Nucleus accumbens (tissue), 56 donors: ENCODE measurements around the gene VWA5B2.

ENCODE experiments used
- DNase-seq, 56 donors: peaks; one replicate each; lab custom pipeline; 2025; lab: John Stamatoyannopoulos, UW

The VWA5B2 gene

GRCh38 chr3:184222521-184222920, 6.9 kb upstream of the VWA5B2 start:
- DNase-seq, result no peak

GRCh38 chr3:184223946-184224345, 5.4 kb upstream of the VWA5B2 start:
- DNase-seq, result no peak

DNA sequence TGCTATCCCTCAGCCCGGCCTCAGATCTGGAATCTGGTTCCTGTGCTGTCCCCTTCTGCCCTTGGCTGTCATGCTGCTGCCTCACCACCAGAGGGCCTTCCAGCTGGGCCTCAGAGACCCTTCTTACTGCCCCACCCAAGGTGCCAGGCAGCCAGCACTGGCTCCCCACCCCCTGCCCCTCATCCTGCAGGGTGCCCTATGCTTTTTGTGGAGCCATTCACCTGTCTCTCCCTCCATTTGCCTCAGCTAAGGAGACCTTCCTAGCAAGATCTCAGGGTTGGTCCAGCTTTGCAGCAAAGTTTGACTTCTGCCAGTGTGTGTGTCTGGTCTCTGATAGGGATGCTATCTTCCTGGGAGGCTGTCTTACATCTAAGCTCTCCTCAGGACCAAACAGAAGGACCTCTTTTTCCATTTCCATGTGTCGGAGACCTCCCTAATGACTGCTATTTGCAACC, 1.9 kb upstream of the VWA5B2 start:
- peak in 3 of 56 donors; percentile 9 to 10 (median 10) for DNase-seq

DNA sequence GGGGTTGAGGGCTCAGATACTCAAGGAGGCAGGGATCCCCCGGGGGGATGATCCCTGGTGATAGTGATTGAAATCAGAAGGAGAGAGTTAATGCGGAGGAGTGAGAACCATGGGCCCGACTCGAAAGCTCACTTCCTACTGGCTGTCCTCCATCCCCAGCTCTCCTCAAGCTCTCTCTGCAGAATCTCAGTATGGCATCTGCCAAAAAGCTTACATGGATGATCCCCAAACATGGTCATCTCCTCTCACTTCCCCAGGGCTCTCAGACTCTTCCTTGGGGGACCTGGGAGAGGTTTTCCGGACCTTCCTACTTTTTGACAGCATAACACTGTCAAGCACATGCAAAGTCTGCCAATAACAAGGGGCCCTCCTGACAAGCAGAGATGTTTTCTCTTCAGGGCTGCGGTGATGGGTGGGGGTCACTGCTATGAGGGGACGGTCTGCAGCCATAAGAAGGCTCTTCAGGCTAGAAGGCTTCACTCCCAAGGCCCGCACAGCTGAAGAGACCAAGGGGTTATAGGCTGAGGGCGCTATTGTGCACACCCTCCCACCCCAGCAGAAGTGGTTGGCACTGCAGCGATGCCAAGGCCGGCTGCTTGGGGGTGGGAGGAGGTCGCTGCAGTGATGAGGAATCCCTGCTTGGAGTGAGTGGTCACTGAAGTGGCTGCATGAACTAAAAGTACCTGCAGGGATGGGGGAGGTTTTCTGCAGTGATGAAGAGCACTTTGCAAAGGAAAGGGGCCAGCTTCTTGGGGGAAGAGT, 828 bp upstream of the VWA5B2 start:
- DNase-seq, result no peak

- peak in 1 of 56 donors; percentile 35 for DNase-seq
Observed at GRCh38 chr3:184230081-184230602, 757 bp downstream of the VWA5B2 start.

- peak in 5 of 56 donors; percentile 7 to 24 (median 19) for DNase-seq
Observed at GRCh38 chr3:184230603-184231528, 1.5 kb downstream of the VWA5B2 start.

GRCh38 chr3:184231671-184232070, 2.3 kb downstream of the VWA5B2 start:
- peak in 1 of 56 donors; percentile 11 for DNase-seq

- DNase-seq, result no peak
Observed at GRCh38 chr3:184233127-184233843, 3.9 kb downstream of the VWA5B2 start.

GRCh38 chr3:184234224-184234623, 4.8 kb downstream of the VWA5B2 start:
- peak in 28 of 56 donors; percentile 7 to 75 (median 35) for DNase-seq

- no peak for DNase-seq
Observed at GRCh38 chr3:184234671-184235380, 5.4 kb downstream of the VWA5B2 start.

GRCh38 chr3:184235381-184236032, 6.1 kb downstream of the VWA5B2 start:
- no peak for DNase-seq

DNA sequence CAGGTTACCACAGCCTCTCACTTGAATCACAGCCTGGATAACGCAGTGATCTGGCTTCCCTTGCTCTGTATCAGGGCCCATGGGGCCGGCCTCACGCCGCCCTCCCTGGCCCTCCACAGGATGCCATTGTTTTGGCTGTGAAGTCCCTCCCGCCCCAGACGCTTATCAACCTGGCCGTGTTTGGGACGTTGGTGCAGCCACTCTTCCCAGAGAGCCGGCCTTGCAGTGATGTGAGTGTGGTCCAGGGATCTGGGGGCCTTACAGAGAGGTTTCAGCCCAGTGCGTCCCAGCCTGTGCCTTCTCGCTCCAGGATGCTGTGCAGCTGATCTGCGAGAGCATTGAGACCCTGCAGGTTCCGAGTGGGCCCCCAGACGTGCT, 6.6 kb downstream of the VWA5B2 start:
- no peak for DNase-seq

DNA sequence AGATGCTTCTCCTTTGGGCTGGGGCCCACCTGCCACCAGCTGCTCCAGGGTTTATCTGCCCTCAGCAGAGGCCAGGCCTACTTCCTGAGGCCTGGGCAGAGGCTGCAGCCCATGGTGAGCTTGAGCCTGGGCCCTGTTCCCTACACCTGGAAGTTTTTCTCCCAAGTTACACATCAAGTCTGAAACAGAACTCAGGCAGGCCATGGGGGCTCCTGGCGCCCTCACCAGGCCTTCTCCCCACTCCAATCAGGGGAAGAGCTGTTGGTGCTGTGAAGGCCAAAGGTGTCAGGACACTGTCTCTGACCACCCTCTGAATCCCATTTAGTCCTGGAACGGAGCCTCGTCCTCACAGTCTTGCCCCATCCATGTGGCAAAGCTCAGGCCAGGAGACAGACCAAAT, 7.3 kb downstream of the VWA5B2 start:
- DNase-seq, result no peak

DNA sequence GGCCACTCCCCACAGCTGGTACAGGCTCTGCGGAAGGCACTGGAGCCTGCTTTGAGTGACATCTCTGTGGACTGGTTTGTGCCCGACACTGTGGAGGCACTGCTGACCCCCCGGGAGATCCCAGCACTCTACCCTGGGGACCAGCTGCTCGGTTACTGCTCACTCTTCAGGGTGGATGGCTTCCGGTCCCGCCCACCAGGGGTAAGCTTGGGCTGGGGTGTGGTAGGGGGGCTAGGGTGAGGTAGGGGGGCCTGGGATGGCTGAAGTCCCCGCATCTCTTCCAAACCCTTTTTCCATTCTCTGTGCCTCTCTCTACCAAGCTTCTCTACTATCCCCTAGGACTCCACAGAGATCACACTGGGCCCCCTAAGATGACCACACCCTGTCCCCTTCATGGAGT, 7.8 kb downstream of the VWA5B2 start:
- DNase-seq, result no peak

DNA sequence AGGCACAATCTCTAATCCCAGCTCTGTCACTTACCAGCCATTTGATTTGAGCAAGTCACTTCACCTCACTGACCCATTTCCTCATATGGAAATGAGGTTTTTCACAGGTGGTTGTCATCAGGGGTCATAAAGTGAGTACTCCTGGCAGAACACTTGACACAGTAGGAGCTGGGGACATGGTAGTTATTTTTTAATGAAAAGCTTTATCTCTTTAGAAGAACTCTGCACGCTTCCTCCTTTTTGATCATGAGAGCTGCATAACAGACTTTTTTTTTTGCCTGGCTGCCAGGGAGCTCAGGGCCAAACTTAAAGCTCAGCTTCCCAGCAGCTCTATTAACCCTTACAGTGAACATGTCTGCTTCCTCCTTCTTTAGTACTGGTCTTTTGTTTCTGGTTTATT, 8.4 kb downstream of the VWA5B2 start:
- DNase-seq, result no peak

DNA sequence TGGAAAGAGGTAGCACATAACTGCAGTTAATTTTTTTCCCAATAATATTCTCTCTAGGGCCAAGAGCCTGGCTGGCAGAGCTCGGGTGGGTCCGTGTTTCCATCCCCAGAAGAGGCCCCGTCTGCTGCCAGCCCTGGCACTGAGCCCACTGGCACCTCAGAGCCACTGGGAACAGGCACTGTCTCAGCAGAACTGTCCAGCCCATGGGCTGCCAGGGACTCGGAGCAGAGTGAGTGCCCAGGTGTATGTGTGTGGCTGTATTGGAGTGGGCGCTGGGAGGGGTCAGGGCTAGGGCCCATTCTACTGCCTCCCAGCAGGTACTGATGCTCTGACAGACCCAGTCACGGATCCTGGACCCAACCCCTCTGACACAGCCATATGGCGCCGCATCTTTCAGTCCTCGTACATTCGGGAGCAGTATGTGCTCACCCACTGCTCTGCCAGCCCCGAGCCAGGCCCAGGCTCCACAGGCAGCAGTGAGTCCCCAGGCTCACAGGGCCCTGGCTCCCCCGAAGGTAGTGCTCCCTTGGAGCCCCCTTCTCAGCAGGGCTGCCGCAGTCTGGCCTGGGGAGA, 8.9 kb downstream of the VWA5B2 start:
- no peak for DNase-seq

GRCh38 chr3:184239221-184239620, 9.8 kb downstream of the VWA5B2 start:
- no peak for DNase-seq

DNA sequence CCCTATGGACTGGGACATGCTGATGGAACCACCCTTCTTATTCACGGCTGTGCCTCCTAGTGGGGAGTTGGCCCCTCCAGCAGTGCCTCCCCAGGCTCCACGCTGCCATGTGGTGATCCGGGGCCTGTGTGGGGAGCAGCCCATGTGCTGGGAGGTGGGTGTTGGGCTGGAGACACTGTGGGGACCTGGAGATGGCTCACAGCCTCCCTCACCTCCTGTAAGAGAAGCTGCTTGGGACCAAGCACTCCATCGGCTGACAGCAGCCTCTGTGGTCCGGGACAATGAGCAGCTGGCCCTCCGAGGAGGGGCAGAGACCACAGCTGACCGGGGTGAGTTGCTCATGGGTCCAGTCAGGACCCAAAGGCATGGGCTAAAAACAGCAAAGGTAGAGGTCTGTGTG, 10.3 kb downstream of the VWA5B2 start:
- no peak for DNase-seq
